22Rv1 (cell line): ENCODE data around the gene CTR9.

Experiments used
- CTCF ChIP-seq: fragments of 450-650 bp; IDR thresholded peaks from 2 replicates; pipeline ENCODE4 v1.5.1; 2017; ENCODE audit warnings: mild to moderate bottlenecking
- ZFX ChIP-seq: fragments of 450-650 bp; IDR thresholded peaks from 2 replicates; pipeline ENCODE4 v1.6.1; 2017; ENCODE audit warnings: antibody characterized with exemption, borderline replicate concordance

DNA sequence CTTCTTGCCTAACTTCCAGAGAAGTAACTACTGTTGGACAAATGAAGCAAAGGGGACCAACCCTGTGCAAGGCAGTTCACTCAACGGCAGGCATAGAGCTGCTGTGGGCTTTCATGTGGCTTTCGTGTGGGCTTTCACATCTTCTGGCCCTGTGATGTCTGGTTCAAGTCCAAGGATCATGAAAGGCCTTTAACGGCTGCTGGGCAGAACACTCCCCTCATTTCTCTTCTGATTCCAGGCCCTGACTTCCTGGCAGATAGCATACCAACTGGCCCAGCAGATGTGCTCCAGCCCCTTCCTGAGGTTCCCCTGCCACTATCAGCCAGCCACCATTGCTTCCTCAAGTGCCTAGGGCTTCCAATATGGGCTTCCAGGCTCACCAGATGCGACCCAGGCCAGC lies 28.7 kb upstream of the CTR9 start:
- TF ChIP-seq CTCF, result no peak
- TF ChIP-seq ZFX, result no peak
